ENCODE data around the gene FYCO1.
A peak's percentile ranks its signal among the peaks of the same experiment; 100 is the strongest.

The FYCO1 gene

GRCh38 chr3:45884368-45885201, 111.0 kb downstream of the FYCO1 start:
- Histone ChIP-seq H3K36me3 (ENCODE audit: control insufficient read depth, insufficient read depth, low read length) (no peaks in the 10 kb centered on the region), H3K4me1 (peaks cover 2% of the 10 kb centered on the region), H3K9me3 (ENCODE audit: control insufficient read depth, low read length) (no peaks in the 10 kb centered on the region), H3K27me3 (ENCODE audit: control insufficient read depth, insufficient read depth, low read length) (no peaks in the 10 kb centered on the region), H3K27ac (no peak overlapping the region), H3K4me3 (ENCODE audit: low read depth, low read length) (no peak overlapping the region), H3K9ac (no peak overlapping the region), H2AFZ (no peak overlapping the region), H3K4me2 (ENCODE audit: low read length) (no peak overlapping the region), H3K79me2 (no peaks in the 10 kb centered on the region)
- TF ChIP-seq CTCF (IDR thresholded peaks at IDR 0.05), result no peak

- Histone ChIP-seq H3K9me3 (ENCODE audit: control insufficient read depth, low read length) (no peaks in the 10 kb centered on the region), H3K36me3 (ENCODE audit: control insufficient read depth, insufficient read depth, low read length) (no peaks in the 10 kb centered on the region), H3K79me2 (no peaks in the 10 kb centered on the region), H3K4me1 (peaks cover 2% of the 10 kb centered on the region), H2AFZ (peak overlapping the region; percentile 0), H3K27ac (no peak overlapping the region), H3K4me3 (ENCODE audit: low read depth, low read length) (no peak overlapping the region), H3K27me3 (ENCODE audit: control insufficient read depth, insufficient read depth, low read length) (no peaks in the 10 kb centered on the region), H3K9ac (no peak overlapping the region), H3K4me2 (ENCODE audit: low read length) (no peak overlapping the region)
- no peak for TF ChIP-seq CTCF (IDR thresholded peaks at IDR 0.05)
Observed at GRCh38 chr3:45881078-45882022, 114.3 kb downstream of the FYCO1 start.

GRCh38 chr3:45880725-45881077, 114.9 kb downstream of the FYCO1 start:
- no peak overlapping the region for H3K27ac ChIP-seq
- no peaks in the 10 kb centered on the region for H3K27me3 ChIP-seq (ENCODE audit: control insufficient read depth, insufficient read depth, low read length)
- H3K4me2 ChIP-seq (ENCODE audit: low read length), result no peak overlapping the region
- no peak overlapping the region for H2AFZ ChIP-seq
- H3K79me2 ChIP-seq, result no peaks in the 10 kb centered on the region
- TF ChIP-seq CTCF (IDR thresholded peaks at IDR 0.05), result no peak
- H3K36me3 ChIP-seq (ENCODE audit: control insufficient read depth, insufficient read depth, low read length), result no peaks in the 10 kb centered on the region
- H3K4me3 ChIP-seq (ENCODE audit: low read depth, low read length), result no peak overlapping the region
- H3K9ac ChIP-seq, result no peak overlapping the region
- peaks cover 2% of the 10 kb centered on the region for H3K4me1 ChIP-seq
- H3K9me3 ChIP-seq (ENCODE audit: control insufficient read depth, low read length), result no peaks in the 10 kb centered on the region

GRCh38 chr3:45878124-45878523, 117.5 kb downstream of the FYCO1 start:
- Histone ChIP-seq H3K4me3 (ENCODE audit: low read depth, low read length) (no peak overlapping the region), H3K79me2 (no peaks in the 10 kb centered on the region), H2AFZ (no peak overlapping the region), H3K9ac (no peak overlapping the region), H3K27ac (no peak overlapping the region), H3K27me3 (ENCODE audit: control insufficient read depth, insufficient read depth, low read length) (no peaks in the 10 kb centered on the region), H3K36me3 (ENCODE audit: control insufficient read depth, insufficient read depth, low read length) (no peaks in the 10 kb centered on the region), H3K9me3 (ENCODE audit: control insufficient read depth, low read length) (no peaks in the 10 kb centered on the region), H3K4me1 (peaks cover 2% of the 10 kb centered on the region), H3K4me2 (ENCODE audit: low read length) (no peak overlapping the region)
- TF ChIP-seq CTCF (IDR thresholded peaks at IDR 0.05), result no peak

All from parathyroid adenoma (tissue), 2 donors.